ENCODE measurements around the gene POPDC2.

POPDC2 gene

DNA sequence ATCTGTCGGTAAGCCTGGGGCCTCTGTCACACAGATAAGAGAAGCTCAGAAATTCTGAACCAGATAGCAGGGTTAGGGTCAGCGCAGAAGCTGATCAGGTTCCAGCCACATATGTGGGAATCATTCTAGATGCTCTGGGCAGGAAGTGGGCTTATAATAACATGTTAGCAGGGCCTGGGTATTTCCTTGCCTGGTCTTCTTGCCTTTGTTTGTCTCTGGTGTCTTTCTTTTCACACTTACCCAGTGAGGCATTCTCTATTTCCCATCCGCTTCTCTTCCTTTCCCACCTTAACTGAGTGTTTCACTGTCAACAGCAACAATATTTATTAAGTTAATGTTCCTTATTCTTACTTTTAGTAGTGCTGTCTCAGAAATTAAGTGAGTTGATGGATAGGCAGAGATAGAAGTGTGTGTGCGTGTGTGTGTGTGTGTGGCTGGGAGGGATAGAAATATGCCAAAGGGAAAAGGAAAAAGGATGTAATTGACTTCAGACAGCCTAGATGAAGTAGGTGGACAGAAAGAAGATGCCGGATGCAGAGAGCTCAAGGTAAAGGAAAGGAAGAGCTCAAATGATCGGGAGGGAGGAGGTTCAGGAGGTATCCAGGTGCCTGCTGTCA is 60.7 kb downstream of the POPDC2 start:
- no peak for TF ChIP-seq GATA3 (IDR thresholded peaks at IDR 0.05; ENCODE audit: low read depth, low read length)
- TF ChIP-seq GATA2 (IDR thresholded peaks at IDR 0.05; ENCODE audit: low read depth, low read length): no peak

DNA sequence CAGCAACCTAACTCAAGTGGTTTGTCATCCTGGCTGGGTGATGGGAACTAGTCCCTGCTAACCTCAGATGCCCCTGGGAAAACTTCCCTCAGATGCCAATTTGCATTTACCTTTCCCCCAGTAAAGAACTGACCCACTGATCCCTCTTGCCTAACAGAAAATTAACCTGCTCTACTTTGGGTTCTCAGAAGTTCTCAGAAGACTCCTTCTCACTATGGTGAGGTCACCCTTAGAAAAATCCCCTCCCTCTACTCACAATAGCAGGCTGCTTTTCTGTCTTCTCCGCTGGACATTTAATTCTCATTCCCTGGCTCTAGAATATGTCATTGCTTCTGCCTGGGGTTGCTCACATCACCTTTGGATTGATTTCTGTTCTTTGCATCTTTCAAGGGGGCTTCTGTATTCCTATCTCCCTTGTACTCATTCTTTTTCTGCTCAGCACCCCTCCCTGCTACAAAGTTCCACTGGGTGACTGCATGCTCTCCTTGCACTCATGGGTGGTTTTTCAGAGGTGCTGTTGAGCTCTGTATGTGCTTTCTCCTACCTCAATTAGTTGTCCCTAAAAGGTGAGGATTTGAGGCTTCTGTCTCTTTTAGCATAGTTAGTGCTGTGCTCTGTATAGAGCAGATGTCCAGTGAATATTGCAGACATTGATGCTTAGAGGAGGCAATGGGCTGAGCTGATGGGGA is 61.8 kb downstream of the POPDC2 start:
- TF ChIP-seq GATA3 (IDR thresholded peaks at IDR 0.05; ENCODE audit: low read depth, low read length) (no peak), GATA2 (IDR thresholded peaks at IDR 0.05; ENCODE audit: low read depth, low read length) (no peak)

DNA sequence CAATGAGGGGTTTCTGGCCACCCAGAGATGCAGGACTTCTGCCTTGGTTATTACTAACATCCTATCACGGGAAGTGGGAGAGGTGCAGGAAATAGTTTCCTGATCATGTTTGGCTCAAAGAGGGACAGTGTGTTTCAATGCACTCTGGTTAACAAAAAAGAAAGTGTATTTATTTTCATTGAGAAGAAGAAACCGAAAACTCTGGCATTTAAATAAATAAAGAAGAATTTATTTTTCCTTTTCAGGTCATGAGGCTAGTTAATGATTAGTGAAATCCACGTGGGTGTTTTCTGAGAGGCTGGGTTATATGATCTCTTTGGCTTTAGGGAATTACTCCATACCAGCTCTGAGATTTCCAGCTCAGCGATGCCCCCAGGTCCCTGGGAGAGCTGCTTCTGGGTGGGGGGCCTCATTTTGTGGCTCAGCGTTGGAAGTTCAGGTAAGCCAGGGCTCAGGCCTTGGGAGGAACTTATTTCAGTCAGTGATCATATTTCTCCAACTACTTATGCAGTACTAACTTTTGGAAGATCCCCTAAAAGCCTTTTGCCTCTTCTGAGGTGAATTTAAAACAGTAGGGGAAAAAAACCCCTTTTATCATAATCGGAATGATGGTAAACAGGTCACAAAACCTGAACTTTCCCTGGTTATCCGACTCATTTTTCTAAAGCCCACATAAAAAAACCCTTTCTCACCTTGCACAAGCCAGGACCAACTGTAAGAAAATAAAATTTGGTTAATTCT is 62.7 kb downstream of the POPDC2 start, which contains the start of gene PLA1A:
Gene PLA1A, plus strand, starts transcription at position 338 of the 741 bp plus-strand sequence. Its CDS starts 29 bp downstream, at position 367.
- TF ChIP-seq GATA3 (IDR thresholded peaks at IDR 0.05; ENCODE audit: low read depth, low read length) (no peak), GATA2 (IDR thresholded peaks at IDR 0.05; ENCODE audit: low read depth, low read length) (no peak)

DNA sequence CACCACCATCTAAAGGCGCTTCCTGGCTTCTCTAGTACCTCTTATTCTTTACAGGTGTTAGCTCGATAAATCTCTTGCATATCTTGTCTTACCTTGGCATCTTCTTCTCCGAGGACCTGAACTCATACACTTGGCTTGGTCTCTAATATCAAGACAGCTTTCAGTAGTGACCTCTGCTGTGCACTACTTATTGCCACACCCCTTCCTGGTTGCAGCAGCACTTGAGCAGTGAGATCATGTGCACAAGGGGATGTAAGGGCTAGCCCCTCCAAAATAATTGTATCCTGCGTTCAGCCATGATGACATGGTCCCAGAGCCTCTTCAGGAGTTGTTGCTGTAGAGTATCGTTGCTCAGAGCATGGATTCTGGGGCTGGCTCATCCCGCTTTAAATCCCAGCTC is 64.0 kb downstream of the POPDC2 start:
- TF ChIP-seq GATA2 (IDR thresholded peaks at IDR 0.05; ENCODE audit: low read depth, low read length) (no peak), GATA3 (IDR thresholded peaks at IDR 0.05; ENCODE audit: low read depth, low read length) (no peak)

DNA sequence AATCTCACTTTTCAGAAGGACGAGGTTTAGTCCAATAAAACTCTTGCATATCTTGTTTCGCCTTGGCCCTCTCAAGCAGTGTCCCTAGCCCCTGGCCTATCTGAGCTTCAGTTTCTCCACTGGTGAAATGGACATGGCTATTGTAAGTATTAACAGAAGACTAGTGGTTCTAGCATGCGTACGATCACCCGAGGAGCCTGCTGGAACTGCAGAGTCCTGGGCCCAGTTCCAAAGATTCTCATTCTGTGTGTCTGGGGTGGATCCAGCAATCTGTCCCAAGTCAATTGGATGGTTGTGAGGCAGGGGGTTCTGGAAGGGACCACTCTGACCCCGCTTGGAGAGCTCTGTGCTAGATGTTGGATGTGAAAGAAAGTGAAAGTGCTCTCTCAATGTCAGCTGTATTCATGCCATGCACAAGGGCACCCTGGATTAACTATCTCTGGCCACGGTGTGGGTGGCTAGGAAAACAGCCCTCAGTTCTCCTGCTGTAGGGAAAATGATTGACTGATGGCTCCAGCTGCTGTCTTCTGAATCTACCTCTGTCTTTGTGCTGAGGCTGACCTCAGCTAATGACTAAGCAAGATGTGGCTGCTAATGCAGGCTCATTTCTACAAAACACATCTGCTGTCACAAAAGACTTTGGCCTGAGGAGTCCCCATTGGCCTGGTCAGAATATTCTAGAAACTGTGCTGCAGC is 64.6 kb downstream of the POPDC2 start:
- TF ChIP-seq GATA3 (IDR thresholded peaks at IDR 0.05; ENCODE audit: low read depth, low read length): no peak
- no peak for TF ChIP-seq GATA2 (IDR thresholded peaks at IDR 0.05; ENCODE audit: low read depth, low read length)

DNA sequence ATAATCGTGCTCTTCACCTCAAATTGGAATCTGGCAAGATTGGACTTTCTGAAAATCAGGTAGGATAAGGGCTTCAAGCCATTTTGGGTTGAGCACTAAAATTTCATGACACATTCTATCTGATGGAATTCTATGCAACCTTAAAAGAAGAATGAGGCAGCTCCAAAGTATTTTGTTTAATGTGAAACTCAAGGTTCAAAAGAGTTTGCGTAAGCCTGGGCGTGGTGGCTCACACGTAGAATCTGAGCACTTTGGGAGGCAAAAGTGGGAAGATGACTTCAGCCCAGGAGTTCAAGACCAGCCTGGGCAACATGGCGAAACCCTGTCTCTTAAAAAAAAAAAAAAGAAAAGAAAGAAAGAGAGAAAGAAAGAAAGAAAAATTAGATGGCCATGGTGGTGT is 66.3 kb downstream of the POPDC2 start:
- no peak for TF ChIP-seq GATA3 (IDR thresholded peaks at IDR 0.05; ENCODE audit: low read depth, low read length)
- TF ChIP-seq GATA2 (IDR thresholded peaks at IDR 0.05; ENCODE audit: low read depth, low read length): no peak

DNA sequence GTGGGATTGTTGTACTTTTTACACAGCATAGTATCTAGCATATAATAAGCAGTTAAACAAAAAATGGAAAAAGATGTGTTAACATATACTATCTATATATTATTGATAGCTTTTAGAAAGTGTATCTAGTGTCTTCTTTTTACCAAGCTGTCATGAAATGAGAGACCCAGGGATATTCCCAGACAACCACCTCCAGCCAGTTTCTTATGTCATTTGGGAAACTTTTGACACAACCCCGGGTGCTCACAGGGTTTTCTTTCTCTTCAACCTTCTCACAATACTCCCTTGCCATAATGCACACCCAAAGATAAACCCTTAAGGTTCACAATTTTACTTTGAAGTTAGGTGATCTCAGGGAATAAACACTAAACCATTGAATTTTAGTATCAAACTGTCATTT is 67.5 kb downstream of the POPDC2 start:
- TF ChIP-seq GATA3 (IDR thresholded peaks at IDR 0.05; ENCODE audit: low read depth, low read length): no peak
- no peak for TF ChIP-seq GATA2 (IDR thresholded peaks at IDR 0.05; ENCODE audit: low read depth, low read length)
